ENCODE results near the gene RGS17. TPM values are rescaled to one million over a fixed set of nuclear protein-coding genes. Genes with fewer than 3 reads are reported as not detected.
"Not testable (repeated sequence)": the region's sequence is repeated elsewhere in the genome, so short reads cannot be mapped to it uniquely, and the experiment has no call there.

The RGS17 gene, protein sequence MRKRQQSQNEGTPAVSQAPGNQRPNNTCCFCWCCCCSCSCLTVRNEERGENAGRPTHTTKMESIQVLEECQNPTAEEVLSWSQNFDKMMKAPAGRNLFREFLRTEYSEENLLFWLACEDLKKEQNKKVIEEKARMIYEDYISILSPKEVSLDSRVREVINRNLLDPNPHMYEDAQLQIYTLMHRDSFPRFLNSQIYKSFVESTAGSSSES
- 2.8 and 4.1 TPM in 2 replicates for total RNA-seq

DNA sequence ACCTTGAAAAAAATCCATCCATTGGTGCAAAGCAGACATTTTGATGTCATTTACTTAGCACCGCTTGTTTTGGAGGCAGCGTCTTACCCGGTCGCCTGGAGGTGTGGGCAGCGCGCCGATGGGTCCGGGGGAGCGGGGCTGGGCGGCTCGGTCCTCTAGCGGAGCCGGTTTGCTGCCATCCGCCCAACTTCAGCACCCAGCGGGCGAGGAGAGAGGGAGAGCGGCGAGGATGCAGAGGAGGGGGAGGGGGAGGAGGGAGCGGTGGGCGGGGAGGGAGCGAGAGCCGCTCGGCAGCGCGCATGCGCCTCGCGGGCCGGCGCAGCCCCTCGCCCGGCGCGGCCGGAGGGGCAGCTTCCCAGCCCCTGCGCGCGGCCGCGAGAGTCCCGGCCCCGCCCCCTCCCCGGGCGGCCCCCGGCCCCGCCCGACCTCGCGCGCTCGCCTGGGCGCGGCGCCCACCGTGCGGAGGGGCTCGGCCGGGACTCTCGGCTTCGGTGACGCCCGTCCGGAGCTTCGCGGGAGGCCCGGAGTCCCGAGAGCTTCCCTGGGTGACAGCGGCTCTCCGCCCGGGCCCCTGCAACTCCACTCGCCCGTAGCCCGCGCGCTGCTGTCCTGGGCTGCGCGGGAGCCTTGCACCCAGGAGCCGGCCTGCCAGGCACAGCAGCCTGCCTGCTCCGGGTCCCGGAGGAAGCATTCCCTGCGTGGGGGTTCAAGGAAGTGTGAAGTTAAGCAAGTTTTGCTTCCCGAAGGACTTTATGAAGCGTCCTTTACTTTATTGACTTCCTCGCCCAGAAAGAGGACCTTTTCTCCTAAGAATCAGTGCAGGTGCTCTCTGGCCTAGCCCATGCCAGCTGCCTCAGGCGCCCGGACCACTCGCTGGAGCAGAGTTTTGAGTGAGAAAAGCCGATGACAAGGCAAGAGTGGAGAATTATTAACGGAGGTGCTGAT is at the start of gene RGS17:
RGS17 (minus strand) TSS at position 246 of the 945 bp plus-strand sequence. CDS start 87,264 bp downstream, outside the sequence.
- DNase-seq (ENCODE audit: low read depth in 2 of 2): peak; percentile 82 to 84

DNA sequence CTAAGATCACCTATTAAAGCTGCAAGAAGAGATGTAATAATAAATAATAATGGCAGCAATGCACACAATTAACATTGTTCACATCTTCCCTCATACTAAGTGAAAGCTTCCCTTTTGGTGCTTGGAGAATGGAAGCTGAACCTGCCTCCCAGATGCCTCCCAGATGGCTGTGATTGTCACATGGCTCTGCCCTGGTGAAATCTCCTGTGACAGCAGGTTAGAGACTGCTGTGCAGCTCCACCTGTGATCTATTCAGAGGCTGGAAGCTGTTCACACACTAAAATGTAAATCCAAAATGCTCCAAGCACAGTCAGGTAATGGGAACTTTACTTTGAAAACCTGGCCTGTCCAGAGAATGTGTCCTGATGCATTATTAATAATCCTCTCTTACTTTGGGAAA is 41.7 kb upstream of the RGS17 start:
- no peak for DNase-seq (ENCODE audit: low read depth in 2 of 2)

DNA sequence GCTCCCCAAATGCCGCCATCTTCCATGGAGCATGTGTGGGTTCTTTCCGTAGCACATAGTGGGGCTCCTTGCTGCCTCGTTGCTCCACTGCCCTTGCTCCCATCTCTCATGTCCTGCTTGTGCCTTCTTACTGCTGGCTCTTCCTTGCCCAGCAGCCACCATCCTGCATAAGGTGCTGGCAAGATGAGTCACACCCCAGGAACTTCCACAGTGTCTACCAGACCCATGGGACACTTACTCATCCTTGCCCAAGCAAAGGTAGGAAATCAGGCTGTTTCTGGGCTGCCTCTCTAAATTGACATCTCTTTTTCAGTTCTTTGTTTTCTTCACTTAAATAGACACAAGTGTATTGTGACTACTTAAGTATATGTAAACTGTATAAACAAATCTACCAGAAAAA is 39.4 kb upstream of the RGS17 start:
- peak in 1 of 2 donors; percentile 34 for DNase-seq (ENCODE audit: low read depth in 2 of 2)

DNA sequence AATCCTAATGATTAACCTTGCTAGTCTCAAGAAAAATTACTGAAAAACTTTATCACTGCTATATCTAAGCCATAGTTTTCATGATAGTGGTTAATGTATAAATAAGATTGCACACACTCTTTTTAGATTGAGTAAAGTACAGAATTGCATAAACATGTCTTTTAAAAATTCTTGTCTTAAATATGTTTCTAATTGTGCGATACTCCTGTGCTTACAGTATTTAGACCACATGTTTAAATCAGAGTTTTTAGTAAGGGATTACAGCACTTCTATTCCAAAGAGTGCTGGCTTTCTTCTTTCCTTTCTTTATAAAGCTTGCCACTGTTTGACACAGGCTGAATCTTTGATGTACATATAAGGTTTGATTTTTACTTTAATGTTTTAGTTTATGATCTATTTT is 36.8 kb upstream of the RGS17 start:
- DNase-seq (ENCODE audit: low read depth in 2 of 2): no peak

DNA sequence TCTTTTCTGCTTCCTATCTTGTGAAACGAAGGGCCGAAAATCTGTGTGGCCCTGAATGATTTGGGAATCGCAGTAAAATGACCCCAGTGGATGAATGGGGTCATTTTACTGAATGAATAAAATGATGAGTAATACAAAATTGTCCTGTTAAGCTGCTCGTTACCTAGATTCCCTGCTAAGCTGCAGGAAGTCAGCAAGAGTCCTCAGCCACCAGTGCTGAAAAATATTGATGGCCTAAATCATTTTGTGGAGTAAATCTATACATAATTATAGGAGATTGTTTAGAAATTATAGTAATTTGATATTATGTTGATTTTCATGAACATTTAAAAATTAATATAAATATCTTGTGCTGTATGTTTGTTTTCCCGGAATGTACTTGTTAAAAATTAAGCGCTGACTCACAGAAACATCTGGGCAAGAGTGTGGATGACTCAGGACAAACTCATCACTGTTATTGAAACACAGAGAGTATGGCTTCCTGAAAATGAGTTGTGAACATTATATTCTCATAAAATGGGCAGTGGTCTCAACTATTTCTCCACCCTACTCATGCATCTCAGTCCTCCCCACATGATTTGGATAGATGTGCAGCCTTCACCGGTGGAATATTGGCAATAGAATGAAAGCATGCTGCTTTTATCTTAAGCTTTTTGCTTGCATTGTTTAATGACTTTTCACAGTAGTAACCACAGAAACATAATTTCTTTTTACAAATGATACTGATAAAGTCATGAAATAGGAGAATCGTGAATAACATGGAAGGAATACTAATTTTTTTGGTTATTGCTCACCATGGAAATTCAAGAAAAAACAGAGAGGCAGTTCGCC is 36.2 kb upstream of the RGS17 start:
- DNase-seq (ENCODE audit: low read depth in 2 of 2): peak; percentile 63 to 89

DNA sequence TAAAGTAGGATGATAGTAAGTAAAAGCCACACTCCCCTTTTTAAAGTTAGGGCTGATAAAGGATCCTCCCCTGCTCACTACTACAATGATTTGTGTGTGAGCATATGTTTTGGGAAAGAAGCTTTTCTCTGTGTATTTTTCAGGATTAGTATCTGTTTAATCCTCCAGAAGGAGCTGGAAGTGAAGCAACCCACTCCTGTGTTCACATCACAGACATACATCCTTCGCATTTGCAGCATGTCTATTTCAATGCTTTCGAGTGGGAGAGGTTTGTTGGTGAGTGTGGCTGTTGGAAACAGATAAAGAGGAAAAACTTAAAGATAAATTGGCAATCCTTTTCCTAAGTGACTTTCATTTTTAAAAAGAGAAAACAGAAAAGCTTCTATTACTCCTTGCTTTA is 31.6 kb upstream of the RGS17 start:
- no peak for DNase-seq (ENCODE audit: low read depth in 2 of 2)

DNA sequence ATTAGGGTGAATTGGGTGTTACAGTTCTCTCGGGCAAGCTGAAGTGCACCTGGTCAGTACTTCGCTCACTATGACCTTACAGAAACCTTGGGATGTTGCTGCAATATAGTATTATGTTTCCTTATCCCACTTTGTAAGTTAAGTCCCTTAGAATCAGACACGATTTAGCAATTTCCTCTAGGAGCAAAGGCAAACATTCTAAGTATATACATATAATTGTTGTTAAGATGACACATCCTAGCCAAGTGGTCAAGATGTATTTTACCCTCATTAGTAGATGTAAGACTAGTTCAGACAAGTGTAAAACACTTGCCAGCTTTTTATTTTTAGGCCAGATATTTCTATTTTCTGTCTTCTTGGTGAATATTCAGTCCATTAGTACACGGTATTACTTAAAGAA is 31.1 kb upstream of the RGS17 start:
- peak in 1 of 2 donors; percentile 17 for DNase-seq (ENCODE audit: low read depth in 2 of 2)

DNA sequence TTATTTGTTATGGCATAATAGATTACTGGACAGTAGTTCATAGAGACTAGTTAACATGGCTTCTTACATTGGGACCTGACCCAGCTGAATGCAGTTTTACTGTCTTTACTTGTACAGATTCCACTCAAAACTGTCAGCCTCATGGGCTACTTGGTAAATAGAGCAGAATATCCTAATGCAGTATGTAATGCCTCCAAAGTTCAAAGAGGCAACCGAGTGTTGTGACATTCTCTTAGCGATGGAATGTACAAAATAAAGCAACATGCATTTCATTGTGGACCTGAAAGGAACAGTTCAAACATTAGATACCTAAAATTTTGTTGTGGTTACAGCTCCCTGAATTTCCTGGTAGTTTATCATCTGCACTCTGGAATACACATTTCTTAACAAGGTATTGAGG is 29.1 kb upstream of the RGS17 start:
- DNase-seq (ENCODE audit: low read depth in 2 of 2): no peak

DNA sequence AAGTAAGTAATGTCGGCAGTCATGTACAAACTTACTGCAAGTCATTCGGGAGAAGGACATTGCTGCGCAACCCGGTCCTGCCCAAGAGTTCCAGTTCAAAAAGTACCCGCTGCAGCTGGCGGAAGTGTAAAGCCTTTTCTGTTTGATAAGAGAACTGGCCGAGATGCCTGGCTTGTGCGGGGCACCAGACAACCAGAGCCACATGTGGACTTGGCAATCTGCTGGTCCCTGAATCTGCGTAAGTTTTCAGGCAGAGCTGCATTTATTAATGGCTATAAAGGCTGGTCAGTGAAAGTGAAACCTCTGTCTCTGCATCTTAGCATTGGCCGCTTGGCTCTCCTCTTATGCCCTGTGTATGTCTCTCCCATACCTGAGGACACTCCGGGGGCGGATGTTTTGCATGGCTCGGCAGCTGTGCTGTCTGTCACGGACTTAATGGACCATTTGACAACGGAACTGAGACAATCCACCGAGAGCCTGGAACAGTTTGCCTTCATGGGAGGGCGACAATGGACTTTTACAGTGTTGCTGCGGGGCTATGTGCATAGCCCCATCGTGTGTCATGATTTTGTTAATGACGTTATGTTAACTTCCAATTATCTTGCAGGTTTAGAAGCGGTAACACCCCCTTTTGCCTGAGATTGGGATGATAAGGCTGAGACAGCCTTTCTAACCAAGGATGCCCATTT is 19.8 kb upstream of the RGS17 start:
- DNase-seq (ENCODE audit: low read depth in 2 of 2): no peak

DNA sequence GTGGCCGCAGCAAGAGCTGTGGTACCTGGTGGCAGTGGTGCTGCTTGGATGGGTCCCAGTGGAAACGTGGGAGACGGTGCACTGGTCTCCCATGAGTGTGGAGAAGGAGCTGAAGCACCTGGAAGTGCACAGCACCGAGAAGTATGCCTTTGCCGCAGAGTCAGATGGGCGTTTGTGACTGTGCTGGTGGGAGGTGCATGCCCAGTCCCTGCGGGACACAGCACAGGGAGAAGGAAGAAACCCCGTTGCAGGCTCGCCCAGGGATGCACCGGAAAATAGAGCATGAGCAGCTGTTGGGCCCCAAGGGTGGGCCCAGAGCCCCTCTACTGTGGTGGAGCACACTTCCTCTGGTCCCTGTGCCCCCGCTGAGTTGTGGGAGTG is 19.3 kb upstream of the RGS17 start:
- no peak for DNase-seq (ENCODE audit: low read depth in 2 of 2)

DNA sequence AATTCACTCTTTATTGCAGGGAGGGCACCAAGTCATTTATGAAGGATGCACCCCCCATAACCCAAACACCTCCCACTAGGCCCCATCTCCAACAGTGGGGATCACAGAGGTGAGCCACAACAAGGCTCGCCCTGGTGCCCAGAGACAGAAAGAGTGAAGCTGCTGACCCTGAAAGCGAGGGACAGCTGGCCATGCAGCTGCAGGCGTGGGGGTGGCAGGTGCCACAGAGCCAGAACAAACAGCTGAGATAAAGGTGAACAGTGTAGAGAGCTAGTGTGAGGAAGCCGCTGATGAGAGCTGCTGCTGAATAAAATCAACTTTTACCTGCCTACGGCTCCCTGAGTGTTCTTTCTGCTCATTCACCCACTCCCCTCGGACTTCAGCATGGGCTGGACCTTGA is 18.8 kb upstream of the RGS17 start:
- DNase-seq (ENCODE audit: low read depth in 2 of 2): no peak

DNA sequence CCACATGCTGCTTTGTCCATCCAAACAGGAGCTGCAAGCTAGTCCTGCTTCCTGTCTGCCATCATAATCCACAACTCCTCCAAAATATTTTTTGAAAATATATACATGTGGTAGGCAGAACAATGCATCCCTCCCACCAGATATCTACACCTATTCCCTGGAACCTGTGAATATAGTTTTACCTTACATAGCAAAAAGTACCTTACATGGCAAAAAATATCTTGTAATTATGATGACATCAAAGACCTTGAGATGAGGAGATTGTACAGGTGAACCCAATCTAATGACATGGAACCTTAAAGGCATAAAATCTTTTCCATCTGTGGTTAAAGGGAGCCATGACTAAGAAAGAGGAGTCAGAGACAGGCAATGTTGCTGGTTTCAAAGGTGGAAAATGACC is 15.3 kb upstream of the RGS17 start:
- DNase-seq (ENCODE audit: low read depth in 2 of 2): no peak

DNA sequence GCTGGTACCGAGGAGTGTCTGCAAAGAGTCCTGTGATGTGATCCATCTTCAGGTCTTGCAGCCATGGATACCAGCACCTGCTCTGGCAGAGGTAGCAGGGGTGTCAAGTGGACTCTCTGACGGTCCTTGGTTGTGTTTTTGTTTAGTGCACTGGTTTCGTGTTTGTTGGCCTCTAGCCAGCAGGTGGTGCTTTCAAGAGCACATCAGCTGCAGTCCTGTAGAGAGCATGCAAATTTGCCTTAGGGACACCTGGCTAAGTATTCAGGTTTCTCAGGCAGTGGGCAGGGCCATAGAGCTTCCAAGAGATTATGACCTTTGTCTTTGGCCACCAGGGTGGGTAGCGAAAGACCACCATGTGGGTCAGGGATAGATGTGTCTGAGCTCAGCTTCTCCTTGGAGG is 14.5 kb upstream of the RGS17 start:
- no peak for DNase-seq (ENCODE audit: low read depth in 2 of 2)

DNA sequence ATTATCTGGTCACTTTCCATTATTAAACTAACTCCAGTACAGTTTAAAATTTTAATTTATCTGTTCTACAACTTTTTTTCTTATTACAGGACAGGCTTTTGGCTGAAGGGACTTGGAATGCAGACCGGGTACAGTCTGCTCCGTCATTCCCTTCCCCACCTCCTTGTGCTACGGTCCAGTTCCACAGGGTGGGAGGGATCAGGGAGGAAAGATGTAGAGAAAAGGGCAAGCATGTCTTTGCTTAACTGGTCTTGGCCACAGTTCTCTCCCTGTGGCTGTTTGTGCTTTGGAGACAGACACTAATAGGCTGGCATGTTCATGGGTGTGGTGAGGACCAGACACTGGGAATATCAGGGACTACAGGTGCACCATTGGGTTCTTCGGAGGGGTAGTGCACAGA is 12.1 kb upstream of the RGS17 start:
- no peak for DNase-seq (ENCODE audit: low read depth in 2 of 2)

DNA sequence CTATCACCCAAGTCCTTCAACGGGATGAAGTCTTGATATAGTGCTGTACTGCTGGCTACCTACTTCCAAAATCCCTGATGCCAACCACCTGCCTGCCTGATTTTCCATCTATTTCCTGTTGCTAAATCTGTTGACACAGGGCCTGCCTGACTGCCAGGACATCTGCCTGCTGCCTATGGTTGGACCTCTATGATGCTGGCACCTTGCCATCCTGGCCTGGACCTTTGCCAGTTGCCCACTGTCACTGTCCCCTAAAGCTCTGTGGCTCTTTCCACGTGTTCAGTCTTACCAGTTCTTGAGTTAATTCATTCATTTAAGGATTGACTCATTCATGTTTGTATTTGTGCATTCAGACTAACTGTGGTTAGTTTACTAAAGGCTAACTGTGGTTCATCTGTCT is 9.2 kb upstream of the RGS17 start:
- peak in 1 of 2 donors; percentile 26 for DNase-seq (ENCODE audit: low read depth in 2 of 2)

DNA sequence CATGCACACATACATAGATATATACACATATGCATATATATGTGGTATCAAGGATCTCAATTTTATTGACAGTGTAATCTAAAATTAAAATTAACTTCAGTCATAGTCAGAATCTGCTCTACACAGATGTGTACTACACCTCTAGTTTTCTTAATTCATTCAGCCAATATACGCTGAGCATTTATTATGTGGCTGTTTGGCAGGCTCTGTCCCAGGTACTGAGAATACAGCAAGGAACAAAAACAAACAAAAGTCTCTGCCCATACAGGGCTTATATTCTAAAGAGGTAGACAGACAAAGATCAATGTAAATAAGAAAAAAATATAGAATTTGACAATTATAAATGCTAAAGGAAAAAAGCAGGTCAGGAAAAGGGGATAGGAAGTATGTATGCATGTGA is 7.8 kb upstream of the RGS17 start:
- no peak for DNase-seq (ENCODE audit: low read depth in 2 of 2)

DNA sequence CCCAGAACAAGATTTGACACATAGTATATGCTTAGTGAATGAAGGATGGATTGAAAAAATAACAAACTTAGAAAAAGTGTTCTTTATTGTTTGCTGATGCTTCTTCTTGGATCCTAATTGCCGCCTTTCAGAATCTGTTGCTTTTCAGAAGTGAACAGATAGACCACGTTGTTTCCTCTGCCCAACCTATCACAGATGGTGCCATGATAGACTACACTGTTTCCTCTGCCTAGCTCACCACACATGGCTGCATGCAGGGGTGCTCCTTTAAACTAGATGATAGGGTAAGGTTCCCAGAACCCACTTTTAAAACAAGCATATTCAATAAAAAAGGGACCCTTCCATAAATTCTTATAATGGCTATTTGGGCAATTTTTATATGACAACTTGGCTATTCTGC is 4.6 kb upstream of the RGS17 start:
- no peak for DNase-seq (ENCODE audit: low read depth in 2 of 2)

DNA sequence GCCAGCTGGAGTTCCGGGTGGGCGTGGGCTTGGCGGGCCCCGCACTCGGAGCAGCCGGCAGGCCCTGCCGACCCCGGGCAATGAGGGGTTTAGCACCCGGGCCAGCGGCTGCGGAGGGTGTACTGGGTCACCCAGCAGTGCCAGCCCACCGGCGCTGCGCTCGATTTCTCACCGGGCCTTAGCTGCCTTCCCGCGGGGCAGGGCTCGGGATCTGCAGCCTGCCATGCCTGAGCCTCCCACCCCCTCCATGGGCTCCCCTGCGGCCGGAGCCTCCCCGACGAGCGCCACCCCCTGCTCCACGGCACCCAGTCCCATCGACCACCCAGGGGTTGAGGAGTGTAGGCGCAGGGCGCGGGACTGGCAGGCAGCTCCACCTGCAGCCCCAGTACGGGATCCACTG is 2.6 kb upstream of the RGS17 start:
- DNase-seq (ENCODE audit: low read depth in 2 of 2): not testable (repeated sequence)

DNA sequence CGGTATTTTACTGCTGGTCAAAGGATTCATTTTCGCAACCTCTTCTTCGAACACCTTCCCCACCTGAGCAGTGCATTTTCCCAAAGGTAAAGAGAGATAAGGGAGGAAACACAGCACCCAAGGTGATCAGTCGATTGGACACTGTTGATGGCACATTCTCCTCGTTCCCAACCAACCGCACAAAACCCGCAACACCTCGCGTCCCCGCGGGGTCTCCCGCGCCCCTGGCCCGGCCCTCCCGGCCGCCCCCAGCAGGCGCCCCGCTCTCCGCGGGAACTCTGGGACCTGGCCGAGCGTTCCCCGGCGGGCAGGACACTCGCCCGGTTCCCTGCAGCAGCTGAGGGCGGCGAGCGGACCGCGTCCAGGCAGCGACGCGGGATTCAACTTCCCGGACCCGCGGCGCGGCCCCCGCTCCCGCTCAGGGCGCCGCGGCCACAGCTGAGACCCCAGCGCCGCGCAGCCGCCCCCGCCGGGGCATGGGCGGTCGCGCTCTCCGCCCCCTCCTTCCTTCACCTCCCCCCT is 506 bp downstream of the RGS17 start:
- DNase-seq (ENCODE audit: low read depth in 2 of 2): peak in 1 of 2 donors; percentile 31

DNA sequence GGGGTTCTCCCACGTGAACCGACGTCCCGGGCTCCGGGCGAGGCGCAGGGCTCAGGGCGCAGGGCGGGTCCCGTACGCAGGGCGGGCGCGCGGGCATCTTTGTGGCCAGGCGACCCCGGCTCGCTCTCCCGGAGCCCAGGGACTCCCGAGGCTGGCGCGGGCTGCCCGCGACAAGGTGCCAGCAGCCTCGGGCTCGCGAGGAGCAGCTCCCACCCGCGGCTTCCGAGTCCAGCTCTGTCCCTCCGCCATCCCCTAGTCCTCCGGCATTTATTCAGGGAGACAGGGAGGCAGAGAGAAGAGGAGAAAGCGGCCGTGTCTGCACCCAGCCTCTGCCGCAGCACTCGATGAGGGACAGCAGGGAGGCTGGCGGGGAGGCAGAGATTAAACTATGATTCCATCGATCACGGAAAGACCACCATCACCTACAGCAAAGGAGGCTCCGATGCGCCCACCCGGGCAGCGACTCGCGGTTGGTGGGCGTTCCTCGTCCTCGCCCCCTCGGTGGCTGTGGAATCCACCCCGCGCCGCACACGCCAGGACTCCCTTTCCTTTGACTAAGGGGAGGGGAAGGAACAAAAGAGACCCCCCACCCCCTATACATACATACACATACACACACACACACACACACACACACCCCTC is 1.1 kb downstream of the RGS17 start:
- peak; percentile 29 to 47 for DNase-seq (ENCODE audit: low read depth in 2 of 2)

DNA sequence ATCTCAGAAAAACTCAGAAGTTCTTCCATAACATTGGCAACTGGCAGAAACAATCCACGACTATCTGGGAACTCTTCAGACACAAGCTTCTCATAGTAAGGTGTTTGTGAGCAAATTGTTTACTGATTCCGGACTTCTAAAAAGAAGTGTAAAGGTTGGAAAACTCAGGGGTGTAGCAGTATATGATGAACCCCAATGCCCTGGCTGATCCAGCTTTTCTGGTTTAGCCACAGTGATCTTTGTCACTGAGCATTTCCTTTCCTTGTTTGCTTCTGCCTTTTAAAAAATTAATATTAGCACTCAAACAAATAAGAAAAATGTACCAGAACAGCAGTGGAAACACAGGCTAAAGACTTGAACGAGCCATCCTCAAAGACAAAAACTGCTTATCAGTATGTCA is 4.9 kb downstream of the RGS17 start:
- no peak for DNase-seq (ENCODE audit: low read depth in 2 of 2)

Measured in lung microvascular endothelial cell (primary cell).